Endothelial cell of umbilical vein (primary cell): ENCODE measurements around the gene PCDHGC3. TPM values are rescaled to one million over a fixed set of nuclear protein-coding genes. Genes with fewer than 3 reads are reported as not detected.

ENCODE experiments used
- BruUV-seq: library from RNA; stranded (reverse); fragments of 400-500 nt; replicated peaks from 2 replicates; lab custom pipeline; 2021; lab: Mats Ljungman, UMichigan
- CTCF ChIA-PET: fragments of 300-600, 350-600 bp; sonication (Branson Sonifier 250); formaldehyde crosslinking; loops from one replicate; lab custom pipeline; 2021; ENCODE audit warnings: antibody characterized with exemption, inconsistent platforms; lab: Charles Lee
- POLR2A ChIA-PET: fragments of 300-600, 350-600 bp; sonication (Branson Sonifier 250); formaldehyde crosslinking; loops from one replicate; lab custom pipeline; 2021; ENCODE audit warnings: antibody characterized with exemption, inconsistent platforms; lab: Charles Lee
- DNase-seq: peaks from one replicate; pipeline ENCODE4 v3.0.0-alpha.2; 2011; ENCODE audit warnings: low read depth, low spot score
- FAIRE-seq: peaks from 2 replicates; lab custom pipeline; 2011; peaks lifted over from hg19 to GRCh38; lab: Jason Lieb, UNC
- H2AFZ ChIP-seq: 2 replicates; pipeline ENCODE4 v1.6.0; 2012; ENCODE audit warnings: low read depth, low read length, control low read depth, inconsistent platforms
- H3K27ac ChIP-seq: 2 replicates; pipeline ENCODE4 v1.5.1; 2011; ENCODE audit warnings: low read depth, mild to moderate bottlenecking, control low read depth, low read length, moderate library complexity; ENCODE audit not compliant: insufficient read depth
- H3K27me3 ChIP-seq, 2 experiments: 2 replicates each; pipeline versions ENCODE4 v1.6.0 to v1.6.1; 2011; ENCODE audit warnings: low read length in 2 of 2, mixed read lengths in 1 of 2; ENCODE audit not compliant: control insufficient read depth in 2 of 2, insufficient read depth in 2 of 2
- H3K36me3 ChIP-seq, 2 experiments: 2 replicates in 1 of 2; 3 replicates in 1 of 2; pipeline ENCODE4 v1.5.1; 2011; ENCODE audit warnings: low read length in 2 of 2, mild to moderate bottlenecking in 1 of 2, moderate library complexity in 1 of 2; ENCODE audit not compliant: control insufficient read depth in 2 of 2, insufficient read depth in 2 of 2; ENCODE audit errors: extremely low read depth in 1 of 2
- H3K4me1 ChIP-seq: 3 replicates; pipeline ENCODE4 v1.5.1; 2011; ENCODE audit warnings: mild to moderate bottlenecking, low read length; ENCODE audit not compliant: control insufficient read depth, insufficient read depth; ENCODE audit errors: extremely low read depth
- H3K4me2 ChIP-seq: 2 replicates; pipeline ENCODE4 v1.6.1; 2011; ENCODE audit warnings: low read length, control low read depth, mixed read lengths; ENCODE audit not compliant: insufficient read depth
- H3K4me3 ChIP-seq, 3 experiments: fragments of 200-600 bp in 1 of 3; sonication (generic), shearing (Covaris generic) in 1 of 3; replicated peaks in 1 of 3; 2 replicates each; pipeline ENCODE4 v1.5.1; 2011 to 2016; ENCODE audit warnings: control low read depth in 3 of 3, low read length in 3 of 3, mild to moderate bottlenecking in 2 of 3, inconsistent platforms in 1 of 3, low read depth in 1 of 3, moderate library complexity in 1 of 3; ENCODE audit not compliant: insufficient read depth in 1 of 3
- H3K79me2 ChIP-seq: 2 replicates; pipeline ENCODE4 v1.6.0; 2012; ENCODE audit warnings: low read length, inconsistent platforms; ENCODE audit not compliant: control insufficient read depth, insufficient read depth
- H3K9ac ChIP-seq: replicated peaks from 2 replicates; pipeline ENCODE3; 2011; ENCODE audit warnings: low read length, control low read depth; ENCODE audit not compliant: insufficient read depth; ENCODE audit errors: extremely low read depth
- H3K9me1 ChIP-seq: replicated peaks from 3 replicates; pipeline ENCODE4 v1.6.0; 2011; ENCODE audit warnings: mild to moderate bottlenecking, low read length; ENCODE audit not compliant: control insufficient read depth, insufficient read depth; ENCODE audit errors: extremely low read depth
- H3K9me3 ChIP-seq: replicated peaks from 2 replicates; pipeline ENCODE4 v1.5.1; 2012; ENCODE audit warnings: low read length, inconsistent platforms; ENCODE audit not compliant: control insufficient read depth, insufficient read depth
- H4K20me1 ChIP-seq: replicated peaks from 2 replicates; pipeline ENCODE3; 2011; ENCODE audit warnings: mild to moderate bottlenecking, low read length; ENCODE audit not compliant: control insufficient read depth, insufficient read depth; ENCODE audit errors: extremely low read depth
- EZH2 ChIP-seq: IDR thresholded peaks from 2 replicates; pipeline ENCODE4 v1.6.1; 2012; ENCODE audit warnings: borderline replicate concordance, low read depth, mild to moderate bottlenecking, moderate library complexity, low read length, inconsistent platforms; ENCODE audit not compliant: severe bottlenecking
- FOS ChIP-seq: IDR thresholded peaks from 2 replicates; pipeline ENCODE4 v1.6.1; 2011; ENCODE audit warnings: mild to moderate bottlenecking, low read length, moderate library complexity, borderline replicate concordance; ENCODE audit not compliant: insufficient read depth
- GATA2 ChIP-seq: IDR thresholded peaks from 2 replicates; pipeline ENCODE4 v1.7.0; 2011; ENCODE audit warnings: low read depth, mild to moderate bottlenecking, moderate library complexity, mixed read lengths, low read length; ENCODE audit not compliant: insufficient read length, insufficient read depth
- JUN ChIP-seq: IDR thresholded peaks from 2 replicates; pipeline ENCODE4 v1.6.1; 2011; ENCODE audit warnings: borderline replicate concordance, low read depth; ENCODE audit not compliant: insufficient read length, insufficient read depth
- MAX ChIP-seq: IDR thresholded peaks from 2 replicates; pipeline ENCODE4 v1.6.1; 2011; ENCODE audit not compliant: insufficient read depth, insufficient read length
- MYC ChIP-seq: IDR thresholded peaks from one replicate; pipeline ENCODE4 v1.6.1; 2011; ENCODE audit warnings: mild to moderate bottlenecking, low read depth, low read length
- POLR2A ChIP-seq: IDR thresholded peaks from 2 replicates; pipeline ENCODE4 v1.6.1; 2012; ENCODE audit warnings: low read depth, mild to moderate bottlenecking, control low read depth, low read length
- POLR2AphosphoS5 ChIP-seq: IDR thresholded peaks from 2 replicates; pipeline ENCODE4 v1.6.1; 2012; ENCODE audit warnings: low read depth, mild to moderate bottlenecking, control low read depth, low read length, moderate library complexity; ENCODE audit not compliant: insufficient read depth
- dilution Hi-C: fragments of 300-500 bp; cut with MboI; formaldehyde crosslinking; loops from one replicate; pipeline ENCODE4 v1.15.0; 2019; ENCODE audit warnings: low sequenced_read_pairs; ENCODE audit not compliant: extremely low pct_ligation_motif_present
- intact Hi-C: fragments of 100-400 bp; cut with micrococcal nuclease; formaldehyde crosslinking; loops from one replicate; pipeline ENCODE4 v1.10.0; 2022
- polyA plus RNA-seq, 4 experiments: library from polyadenylated mRNA; depleted of rRNA in 3 of 4; stranded (reverse) in 3 of 4; unstranded in 1 of 4; fragments of >200 nt; gene quantifications; 2 replicates each; pipeline versions ENCODE4 v1.2.1 to v1.2.3, GENCODE V29; 2011 to 2012; ENCODE audit warnings: missing spikeins in 1 of 4
- total RNA-seq: library from RNA; stranded (reverse); gene quantifications from 2 replicates; pipeline ENCODE4 v1.2.3, GENCODE V29; 2021
- TF ChIP-seq, protein P1 (sequence below), 2 donors: IDR thresholded peaks; 1 replicate in 1 of 2; 2 replicates in 1 of 2; pipeline ENCODE4 v1.5.1; 2011; ENCODE audit warnings: low read length in 2 of 2, mild to moderate bottlenecking in 2 of 2, moderate library complexity in 2 of 2, control low read depth in 1 of 2, inconsistent platforms in 1 of 2, low read depth in 1 of 2; ENCODE audit not compliant: insufficient read depth in 1 of 2; ENCODE audit errors: extremely low read depth in 1 of 2

Gene PCDHGC3
- total and polyA plus RNA-seq, 2 donors (not counting 3 experiments of a cell fraction or from before 2014, with no cell fraction given), result 9.2 to 36.1 TPM

GRCh38 chr5:141488591-141489561 is 13.1 kb downstream of the PCDHGC3 start, which contains the start of gene PCDHGC5:
PCDHGC5 (plus strand) TSS chr5:141489081; CDS start chr5:141489241, 160 bp downstream.
- Histone ChIP-seq H3K9me3 (no peaks in the 10 kb centered on the region), H3K4me3 (no peak within 1 kb of the TSS), H3K4me2 (no peak within 1 kb of the TSS), H3K4me1 (peaks cover 10% of the 10 kb centered on the region), H3K27ac (no peak within 1 kb of the TSS), H3K9me1 (no peaks in the 10 kb centered on the region), H3K27me3 (peaks cover 11 to 41% of the 10 kb centered on the region in 2 experiments), H3K79me2 (no peaks in the 10 kb centered on the region), H2AFZ (no peak within 1 kb of the TSS), H4K20me1 (no peaks in the 10 kb centered on the region), H3K36me3 (no peaks in the 10 kb centered on the region), H3K9ac (no peak within 1 kb of the TSS)
- ChIA-PET CTCF (interaction anchor here (1.0 to 1.7 kb wide), 5 partner anchors 13 to 76 kb away, joined by 3 to 10 read pairs (median 5); partner anchors contain the start of genes PCDHGA10, PCDHGA11, PCDHGA12 and PCDHGC3), POLR2A (no interaction called here)
- no TSS peak for BruUV-seq
- FAIRE-seq (no peak), DNase-seq (no peak)
- no peak for TF ChIP-seq FOS
- no peak for TF ChIP-seq GATA2
- no peak for TF ChIP-seq JUN
- no peak for TF ChIP-seq POLR2A
- no peak for TF ChIP-seq EZH2
- intact Hi-C loops, result no loop called here
- dilution Hi-C loops, result no loop called here

DNA sequence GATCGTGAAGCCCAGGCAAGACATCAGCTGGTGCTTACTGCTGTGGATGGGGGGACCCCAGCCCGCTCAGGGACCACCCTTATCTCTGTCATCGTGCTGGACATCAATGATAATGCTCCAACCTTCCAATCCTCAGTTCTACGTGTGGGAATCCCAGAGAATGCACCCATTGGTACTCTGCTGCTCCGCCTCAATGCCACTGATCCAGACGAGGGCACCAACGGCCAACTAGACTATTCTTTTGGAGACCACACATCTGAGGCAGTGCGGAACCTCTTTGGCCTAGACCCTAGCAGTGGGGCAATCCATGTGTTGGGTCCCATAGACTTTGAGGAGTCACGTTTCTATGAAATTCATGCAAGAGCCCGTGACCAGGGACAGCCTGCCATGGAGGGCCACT is 14.1 kb downstream of the PCDHGC3 start:
- CTCF ChIA-PET, result interaction anchor here (1.1 to 1.7 kb wide), 2 partner anchors 14 to 69 kb away, joined by 5 to 10 read pairs; partner anchors contain the start of genes PCDHGA11 and PCDHGC3
- no peaks in the 10 kb centered on the region for H3K79me2 ChIP-seq

More for the DNA sequence above, 14.1 kb downstream of the PCDHGC3 start:
- DNase-seq, result no peak
- Histone ChIP-seq H2AFZ (no peak overlapping the region), H3K4me1 (peaks cover 5% of the 10 kb centered on the region), H4K20me1 (no peaks in the 10 kb centered on the region), H3K9me1 (no peaks in the 10 kb centered on the region), H3K27ac (no peak overlapping the region), H3K36me3 (no peaks in the 10 kb centered on the region), H3K4me3 (no peak overlapping the region), H3K9me3 (no peaks in the 10 kb centered on the region), H3K9ac (no peak overlapping the region), H3K27me3 (peaks cover 10 to 33% of the 10 kb centered on the region in 2 experiments), H3K4me2 (no peak overlapping the region)
- FAIRE-seq, result no peak
- dilution Hi-C loops, result no loop called here
- POLR2A ChIA-PET, result no interaction called here
- no TSS peak for BruUV-seq
- intact Hi-C loops, result no loop called here
- TF ChIP-seq POLR2AphosphoS5 (no peak), MAX (no peak), POLR2A (no peak), MYC (no peak), JUN (no peak), FOS (no peak), GATA2 (no peak), EZH2 (no peak)
- TF ChIP-seq, protein P1, sequence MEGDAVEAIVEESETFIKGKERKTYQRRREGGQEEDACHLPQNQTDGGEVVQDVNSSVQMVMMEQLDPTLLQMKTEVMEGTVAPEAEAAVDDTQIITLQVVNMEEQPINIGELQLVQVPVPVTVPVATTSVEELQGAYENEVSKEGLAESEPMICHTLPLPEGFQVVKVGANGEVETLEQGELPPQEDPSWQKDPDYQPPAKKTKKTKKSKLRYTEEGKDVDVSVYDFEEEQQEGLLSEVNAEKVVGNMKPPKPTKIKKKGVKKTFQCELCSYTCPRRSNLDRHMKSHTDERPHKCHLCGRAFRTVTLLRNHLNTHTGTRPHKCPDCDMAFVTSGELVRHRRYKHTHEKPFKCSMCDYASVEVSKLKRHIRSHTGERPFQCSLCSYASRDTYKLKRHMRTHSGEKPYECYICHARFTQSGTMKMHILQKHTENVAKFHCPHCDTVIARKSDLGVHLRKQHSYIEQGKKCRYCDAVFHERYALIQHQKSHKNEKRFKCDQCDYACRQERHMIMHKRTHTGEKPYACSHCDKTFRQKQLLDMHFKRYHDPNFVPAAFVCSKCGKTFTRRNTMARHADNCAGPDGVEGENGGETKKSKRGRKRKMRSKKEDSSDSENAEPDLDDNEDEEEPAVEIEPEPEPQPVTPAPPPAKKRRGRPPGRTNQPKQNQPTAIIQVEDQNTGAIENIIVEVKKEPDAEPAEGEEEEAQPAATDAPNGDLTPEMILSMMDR (IDR thresholded peaks at IDR 0.05; ENCODE audit: extremely low read depth in 1 of 2, insufficient read depth in 1 of 2, low read depth in 1 of 2, low read length in 2 of 2), result no peak
